Amygdala (tissue), 56 donors: ENCODE results near the gene HDC.

Source experiments
- DNase-seq, 56 donors: peaks; one replicate each; lab custom pipeline; 2025; lab: John Stamatoyannopoulos, UW

HDC gene

DNA sequence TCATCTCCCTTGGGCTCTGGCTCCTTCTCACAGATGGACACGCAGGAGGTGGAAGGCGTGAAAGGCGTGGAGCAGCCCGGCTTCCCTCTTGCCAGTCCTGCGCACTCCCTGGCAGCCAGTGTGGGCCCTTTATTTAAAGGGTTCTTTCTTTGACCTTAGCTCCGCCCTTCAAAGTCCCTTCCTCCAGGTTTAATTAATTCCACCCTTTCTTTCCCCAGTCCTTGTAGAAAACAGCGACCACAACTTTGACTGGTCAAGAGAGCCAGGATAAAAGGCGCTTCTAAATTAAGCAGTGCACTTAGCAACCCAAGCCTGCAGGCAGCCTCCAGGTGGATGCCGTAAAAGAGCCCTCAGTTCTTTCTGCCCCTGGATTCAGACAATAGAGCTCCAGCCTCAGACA lies at the start of gene HDC:
HDC (minus strand) TSS at position 107 of the 400 bp plus-strand sequence; CDS start at position 4, 103 bp downstream.
- no peak for DNase-seq

DNA sequence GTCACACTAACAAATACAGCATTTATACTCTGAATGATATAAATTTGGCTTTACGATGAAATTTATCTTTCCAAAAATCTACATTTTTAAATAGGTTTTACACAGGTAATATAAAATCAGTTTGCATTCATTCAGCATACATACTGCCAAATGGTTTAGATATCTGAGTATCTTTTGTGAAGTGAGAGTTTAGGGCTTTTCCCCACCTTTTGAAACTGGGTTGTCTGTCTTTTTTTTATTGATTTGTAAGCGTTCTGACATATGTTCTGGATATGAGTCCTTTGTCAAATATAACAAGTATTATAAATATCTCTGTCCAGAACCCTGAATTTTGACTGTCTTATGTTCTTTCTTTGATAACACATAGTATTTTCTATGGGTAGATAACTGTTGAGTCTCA lies 47.1 kb upstream of the HDC start:
- no peak for DNase-seq

DNA sequence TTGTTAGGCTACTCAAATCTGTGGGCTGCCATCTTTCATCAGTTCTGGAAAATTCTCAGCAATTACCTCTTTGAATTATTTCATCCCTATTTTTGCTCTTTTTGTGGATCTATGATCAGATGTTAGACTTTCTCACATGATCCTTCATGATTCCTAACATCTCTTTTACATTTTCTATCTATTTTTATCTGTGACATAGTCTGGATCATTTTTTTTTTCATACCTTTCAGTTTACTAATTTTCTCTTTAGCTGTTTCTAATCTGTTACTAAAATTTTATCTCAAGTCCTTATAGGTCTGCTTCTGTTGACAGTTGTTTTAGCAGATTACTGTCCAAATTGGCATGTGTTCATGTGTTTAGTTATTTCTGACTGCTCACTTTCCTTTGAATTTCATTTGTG lies 42.3 kb upstream of the HDC start:
- DNase-seq: no peak

DNA sequence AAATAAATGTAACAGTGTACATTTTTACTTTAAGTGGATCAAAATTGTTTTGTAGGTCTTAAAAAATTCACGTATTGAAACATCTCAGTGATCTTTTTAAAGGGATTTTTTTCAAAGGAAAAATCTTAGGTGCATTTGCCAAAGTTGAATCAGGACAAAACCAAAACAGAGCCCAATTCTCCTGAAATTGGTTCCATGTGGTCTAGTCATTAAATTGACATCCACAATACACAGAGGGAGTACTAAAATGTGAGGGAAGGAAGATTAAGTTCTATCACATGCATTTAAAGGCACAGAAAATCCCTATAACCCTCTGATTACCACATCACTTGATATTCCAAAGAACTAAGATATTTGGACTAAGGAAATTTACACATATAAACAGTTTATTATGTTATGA lies 39.3 kb upstream of the HDC start:
- DNase-seq: no peak

DNA sequence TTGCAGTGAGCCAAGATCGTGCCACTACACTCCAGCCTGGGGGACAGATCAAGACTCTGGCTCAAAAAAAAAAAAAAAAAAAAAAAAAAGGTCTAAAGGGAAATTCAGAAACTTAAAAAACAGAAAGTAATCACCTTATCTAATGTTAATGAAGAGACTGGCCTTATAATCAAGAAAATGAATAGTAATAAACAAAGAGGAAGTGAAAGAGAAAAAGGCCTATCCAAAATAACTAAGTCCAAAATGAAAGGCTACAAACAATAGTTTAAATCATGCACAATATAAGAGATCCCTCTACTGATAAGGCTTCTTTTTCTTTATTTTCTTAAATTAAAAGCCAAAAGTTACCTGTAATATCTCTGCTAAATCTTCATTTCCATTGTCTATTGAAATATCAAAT lies 37.1 kb upstream of the HDC start:
- no peak for DNase-seq

- DNase-seq: no peak
These were observed 32.8 kb upstream of the HDC start for GRCh38 chr15:50298340-50298739.

GRCh38 chr15:50295966-50296365 lies 30.4 kb upstream of the HDC start:
- no peak for DNase-seq

GRCh38 chr15:50289749-50290148 lies 24.2 kb upstream of the HDC start:
- no peak for DNase-seq

DNA sequence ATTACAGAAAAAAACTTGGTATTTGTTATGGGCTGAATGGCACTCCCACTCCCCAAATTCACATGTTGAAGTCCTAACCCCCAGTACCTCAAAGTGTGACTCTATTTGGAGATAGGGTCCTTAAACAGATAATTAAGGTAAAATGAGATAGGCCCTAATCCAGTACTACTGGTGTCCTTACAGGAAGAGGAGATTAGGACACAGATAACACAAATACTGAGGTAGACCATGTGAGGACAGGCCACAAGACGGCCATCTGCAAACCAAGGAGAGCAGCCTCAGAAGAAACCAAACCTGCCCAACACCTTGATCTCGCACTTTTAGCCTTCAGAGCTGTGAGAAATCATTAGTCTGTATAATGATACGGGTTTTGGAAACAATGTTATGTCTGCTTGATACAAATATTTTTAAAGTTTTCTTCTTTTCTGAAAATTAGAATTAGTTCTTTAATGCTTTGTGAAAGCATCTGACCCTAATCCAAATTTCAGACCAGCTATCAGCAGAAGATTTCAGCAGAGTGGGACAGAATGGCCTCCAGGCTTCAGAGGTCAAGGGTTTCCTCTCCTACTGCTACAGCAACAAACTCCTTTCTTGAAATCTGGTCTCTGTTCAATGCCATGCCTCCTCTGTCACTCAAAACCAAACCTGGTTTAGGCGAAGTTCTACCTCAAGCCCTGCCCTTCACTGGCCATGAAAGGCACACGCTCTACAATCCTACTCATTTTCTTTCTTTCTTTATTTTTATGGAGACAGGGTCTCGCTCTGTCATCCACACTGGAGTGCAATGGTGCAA lies 22.0 kb upstream of the HDC start:
- no peak for DNase-seq

- DNase-seq: no peak
These were observed 15.9 kb upstream of the HDC start for GRCh38 chr15:50281427-50281826.

DNA sequence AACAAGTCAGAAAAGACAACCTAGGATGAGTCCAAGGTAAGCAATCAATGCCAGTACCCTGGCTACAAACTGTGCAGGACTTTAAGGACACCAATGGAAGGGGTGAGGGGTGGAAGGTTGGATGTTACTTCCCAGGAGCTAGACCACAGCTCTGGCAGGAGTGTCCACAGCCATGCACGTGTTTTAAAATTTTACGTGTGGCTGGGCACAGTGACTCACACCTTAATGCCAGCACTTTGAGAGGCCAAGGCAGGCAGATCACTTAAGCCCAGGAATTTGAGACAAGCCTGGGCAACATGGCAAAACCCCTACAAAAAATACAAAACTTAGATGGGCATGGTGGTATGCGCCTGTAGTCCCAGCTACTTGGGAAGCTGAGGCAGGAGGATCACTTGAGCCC lies 14.7 kb upstream of the HDC start:
- DNase-seq: no peak

DNA sequence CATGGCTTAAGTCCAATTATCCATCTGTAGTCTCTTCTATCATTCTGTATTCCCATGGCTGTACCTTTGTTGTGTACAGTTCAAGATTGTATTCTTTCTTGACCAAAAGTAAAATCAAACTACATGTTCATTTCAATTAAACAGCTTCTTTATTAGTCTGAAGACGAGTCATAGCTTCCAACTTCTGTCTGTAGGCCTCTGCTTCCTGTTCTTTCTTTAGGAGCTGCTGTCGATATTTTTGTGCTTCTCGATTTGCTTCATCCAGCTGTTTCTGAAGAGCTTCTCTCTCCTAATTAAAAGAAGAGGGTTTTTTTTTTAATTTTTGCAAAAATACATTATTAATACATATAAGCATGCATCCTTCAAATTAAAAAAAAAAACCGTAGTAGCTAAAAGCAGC lies 13.0 kb upstream of the HDC start:
- no peak for DNase-seq

DNA sequence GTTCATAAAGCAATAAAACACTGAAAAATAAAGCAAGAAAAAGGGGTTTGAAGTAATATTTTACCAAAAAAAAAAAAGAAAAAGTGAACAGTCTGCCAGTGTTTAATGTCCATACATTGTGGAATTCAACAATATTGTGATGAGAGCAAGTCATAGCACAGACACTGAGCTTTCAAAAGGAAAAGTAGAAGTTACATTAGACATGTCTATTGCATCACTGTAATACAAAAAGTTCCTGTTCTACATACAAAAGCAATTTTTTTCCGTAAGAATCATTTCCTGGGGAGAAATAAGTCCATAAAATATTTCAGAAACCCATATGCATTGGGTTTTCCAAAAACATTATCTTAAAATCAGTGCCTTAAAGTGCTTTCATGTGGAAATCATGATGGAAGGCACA lies 11.8 kb upstream of the HDC start:
- no peak for DNase-seq

DNA sequence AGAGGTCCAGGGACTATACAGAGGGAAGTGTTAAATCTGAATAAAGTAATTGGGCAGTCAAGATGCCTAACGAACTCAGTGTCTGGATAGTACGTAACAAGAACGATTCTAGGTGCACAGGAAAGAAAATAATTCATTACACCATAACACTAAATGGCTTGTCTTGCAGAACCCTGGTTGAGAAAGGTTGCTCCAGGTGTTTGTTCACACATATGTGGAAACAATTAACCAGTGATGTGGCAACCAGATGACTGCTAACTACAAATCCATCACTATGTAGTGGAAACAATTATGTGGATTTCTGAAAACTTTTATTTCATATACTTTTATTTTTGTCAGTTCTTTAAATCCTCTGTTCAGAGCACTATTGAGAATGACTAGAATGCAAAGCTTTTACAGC lies 10.4 kb upstream of the HDC start:
- no peak for DNase-seq

DNA sequence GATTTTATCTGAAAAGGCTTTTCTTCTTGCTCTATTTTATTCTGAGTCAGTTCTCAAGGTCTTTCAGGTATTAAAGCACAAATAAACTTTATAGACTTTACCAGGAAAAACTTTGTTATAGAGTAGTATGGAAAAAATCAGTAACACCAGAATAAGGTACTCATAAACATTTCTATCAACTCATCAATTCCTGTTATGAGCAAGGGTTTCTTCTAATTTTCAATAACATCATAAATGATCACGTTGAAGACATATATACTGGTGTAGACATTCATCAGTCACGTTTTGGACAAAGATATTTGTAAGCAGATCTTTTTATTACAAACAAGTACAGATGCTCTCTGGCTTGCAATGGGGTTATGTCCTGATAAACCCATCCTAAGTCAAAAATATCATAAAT lies 9.6 kb upstream of the HDC start:
- no peak for DNase-seq

- DNase-seq: no peak
These were observed 2.1 kb upstream of the HDC start for GRCh38 chr15:50267577-50267976.

DNA sequence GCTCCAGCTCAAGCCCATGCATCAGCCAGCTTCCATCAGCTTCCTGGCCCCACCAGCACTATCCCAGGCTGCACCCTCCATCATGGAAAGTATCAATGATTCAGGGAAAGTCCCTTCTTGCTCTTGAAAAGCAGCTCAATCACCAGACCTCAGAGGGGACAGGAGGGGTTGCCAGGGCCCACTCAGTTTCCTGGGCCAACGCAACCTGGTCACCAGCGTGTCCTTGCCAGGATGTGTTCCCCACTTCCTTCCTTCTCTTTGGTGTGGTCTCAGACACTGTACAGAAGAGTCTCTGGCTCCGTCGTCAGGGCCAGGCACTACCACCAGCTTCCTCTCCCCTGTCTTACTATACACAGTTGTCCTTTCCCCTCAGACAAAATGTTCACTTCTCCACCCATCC lies 3.0 kb downstream of the HDC start:
- DNase-seq: no peak

DNA sequence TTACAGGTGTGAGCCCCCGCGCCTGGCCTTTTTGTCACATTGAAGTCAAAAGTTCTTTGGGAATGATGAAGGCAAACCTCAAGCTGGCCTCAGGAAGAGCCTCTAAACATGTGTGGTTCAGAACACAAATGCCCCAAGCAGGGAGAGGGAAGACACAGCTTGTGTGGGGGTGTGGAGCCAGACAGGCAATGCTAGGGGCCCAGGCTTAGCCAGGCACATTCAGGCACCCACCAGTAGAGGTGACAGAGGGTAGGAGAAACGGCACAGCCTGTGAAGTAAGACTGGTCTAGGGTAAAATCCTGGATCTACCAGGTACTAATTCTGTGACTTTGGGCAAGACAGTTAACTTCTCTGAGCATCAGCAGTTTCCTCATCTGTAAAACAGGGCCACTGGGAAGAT lies 3.5 kb downstream of the HDC start:
- no peak for DNase-seq

DNA sequence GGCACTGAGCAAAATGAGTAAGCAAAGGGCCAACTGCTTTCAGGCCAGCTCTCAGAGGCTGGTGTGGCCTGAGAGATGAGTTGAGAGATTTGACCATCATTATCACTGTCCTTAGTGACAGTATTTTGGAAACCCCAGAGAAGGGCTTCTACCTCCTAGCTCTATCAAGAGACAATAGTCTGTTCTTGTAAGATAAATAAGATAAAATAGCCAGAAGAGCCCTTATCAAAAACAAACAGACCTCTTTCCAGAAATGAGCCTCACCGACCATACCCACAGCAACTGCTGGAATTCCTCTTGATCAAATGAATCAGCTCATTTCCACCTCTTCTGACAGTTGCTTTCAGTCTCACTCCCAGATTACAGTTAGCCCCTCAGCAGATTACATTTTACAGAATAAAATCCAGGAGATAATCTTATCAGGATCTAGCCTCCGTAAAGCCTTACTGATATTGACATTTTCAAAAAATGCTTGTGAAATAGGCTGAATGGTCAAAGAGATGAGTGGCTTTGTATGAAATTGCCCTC lies 4.5 kb downstream of the HDC start:
- no peak for DNase-seq

GRCh38 chr15:50259276-50259675 lies 6.2 kb downstream of the HDC start:
- DNase-seq: no peak

GRCh38 chr15:50257924-50258323 lies 7.6 kb downstream of the HDC start:
- no peak for DNase-seq

DNA sequence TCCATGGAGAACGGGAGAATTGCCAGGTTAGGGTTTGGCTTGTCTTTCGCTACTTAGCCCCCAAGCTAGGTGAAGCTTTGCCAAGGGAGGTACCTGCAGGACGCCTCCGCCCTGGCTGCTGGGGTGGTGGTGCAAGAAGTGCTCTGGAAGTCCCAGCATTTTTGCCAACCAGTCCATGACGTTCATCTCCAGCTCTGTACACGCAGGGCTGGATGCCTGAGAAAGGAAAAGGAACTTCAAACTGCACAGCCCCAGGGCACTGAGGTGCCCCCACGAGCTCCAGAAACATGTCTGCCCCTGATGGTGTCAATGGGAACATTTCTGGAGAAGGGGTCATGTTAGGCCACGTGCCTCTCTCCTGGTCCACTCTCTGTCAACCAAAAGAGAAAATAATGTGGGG lies 8.2 kb downstream of the HDC start:
- DNase-seq: no peak
